ENCODE data around the gene IL18RAP. TPM values are rescaled to one million over a fixed set of nuclear protein-coding genes. Genes with fewer than 3 reads are reported as not detected.

IL18RAP gene, protein sequence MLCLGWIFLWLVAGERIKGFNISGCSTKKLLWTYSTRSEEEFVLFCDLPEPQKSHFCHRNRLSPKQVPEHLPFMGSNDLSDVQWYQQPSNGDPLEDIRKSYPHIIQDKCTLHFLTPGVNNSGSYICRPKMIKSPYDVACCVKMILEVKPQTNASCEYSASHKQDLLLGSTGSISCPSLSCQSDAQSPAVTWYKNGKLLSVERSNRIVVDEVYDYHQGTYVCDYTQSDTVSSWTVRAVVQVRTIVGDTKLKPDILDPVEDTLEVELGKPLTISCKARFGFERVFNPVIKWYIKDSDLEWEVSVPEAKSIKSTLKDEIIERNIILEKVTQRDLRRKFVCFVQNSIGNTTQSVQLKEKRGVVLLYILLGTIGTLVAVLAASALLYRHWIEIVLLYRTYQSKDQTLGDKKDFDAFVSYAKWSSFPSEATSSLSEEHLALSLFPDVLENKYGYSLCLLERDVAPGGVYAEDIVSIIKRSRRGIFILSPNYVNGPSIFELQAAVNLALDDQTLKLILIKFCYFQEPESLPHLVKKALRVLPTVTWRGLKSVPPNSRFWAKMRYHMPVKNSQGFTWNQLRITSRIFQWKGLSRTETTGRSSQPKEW
- total RNA-seq, result 0.16 TPM

DNA sequence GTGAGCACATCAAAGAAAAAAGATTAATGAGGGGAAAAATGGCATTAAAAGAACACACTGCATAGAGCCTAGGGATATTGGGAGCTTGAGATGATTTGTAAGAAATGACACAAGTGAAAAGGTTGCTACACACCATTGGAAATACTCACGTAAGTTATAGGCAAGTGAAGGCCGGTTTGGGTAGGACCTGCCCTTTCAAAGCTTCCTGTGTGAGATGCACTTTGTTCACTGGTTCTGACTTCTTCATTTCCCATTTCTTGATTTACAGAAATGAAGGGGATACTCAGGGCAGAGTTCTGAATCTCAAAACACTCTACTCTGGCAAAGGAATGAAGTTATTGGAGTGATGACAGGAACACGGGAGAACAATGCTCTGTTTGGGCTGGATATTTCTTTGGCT, at the start of gene IL18RAP:
Gene IL18RAP (plus strand): TSS at position 251 of the 400 bp plus-strand sequence. CDS start 118 bp downstream, at position 369.
- no peak for DNase-seq

DNA sequence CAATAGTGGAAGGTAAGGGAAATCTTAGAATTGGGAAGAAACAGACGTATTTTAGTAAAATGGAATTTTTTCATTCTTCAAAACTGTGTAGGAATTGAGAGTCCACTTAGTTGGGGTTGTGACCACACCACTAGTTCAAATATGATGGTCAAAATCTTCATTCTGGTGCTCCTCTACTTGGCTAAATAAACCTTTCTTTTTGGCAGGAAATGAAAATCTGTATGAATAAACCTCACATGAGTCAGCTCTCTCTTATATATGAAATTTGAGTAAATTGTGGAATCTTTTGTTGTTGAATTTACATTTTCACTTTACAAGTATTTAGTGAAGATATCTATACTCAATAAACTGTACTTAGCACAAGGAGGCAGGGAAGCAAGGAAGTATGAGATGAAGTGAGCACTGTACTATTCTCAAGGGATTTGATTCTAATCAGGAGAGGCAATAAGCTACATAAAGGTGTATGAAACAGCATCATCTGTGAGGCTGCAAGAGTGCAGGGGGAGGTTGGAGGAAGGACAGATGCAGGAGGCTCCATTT, 46.8 kb upstream of the IL18RAP start:
- no peak for DNase-seq

DNA sequence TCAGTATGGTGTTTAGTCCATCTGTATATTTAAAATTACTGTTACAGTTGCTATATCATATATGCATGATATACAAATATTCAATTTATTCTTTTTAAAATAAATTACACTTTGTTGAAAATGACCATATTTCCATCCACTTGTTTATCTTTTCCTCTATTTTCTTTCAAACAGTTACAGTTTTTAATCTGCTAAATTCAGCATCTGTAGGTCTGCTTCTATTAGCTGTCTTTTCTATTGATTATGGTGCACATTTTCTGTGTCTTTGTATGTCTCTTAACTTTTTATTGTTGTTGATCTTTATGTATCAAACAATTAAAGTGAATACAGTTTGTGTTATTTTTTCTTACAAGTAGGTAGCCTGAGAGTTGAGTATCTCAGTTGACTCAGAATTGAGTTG, 39.2 kb upstream of the IL18RAP start:
- DNase-seq, result no peak

DNA sequence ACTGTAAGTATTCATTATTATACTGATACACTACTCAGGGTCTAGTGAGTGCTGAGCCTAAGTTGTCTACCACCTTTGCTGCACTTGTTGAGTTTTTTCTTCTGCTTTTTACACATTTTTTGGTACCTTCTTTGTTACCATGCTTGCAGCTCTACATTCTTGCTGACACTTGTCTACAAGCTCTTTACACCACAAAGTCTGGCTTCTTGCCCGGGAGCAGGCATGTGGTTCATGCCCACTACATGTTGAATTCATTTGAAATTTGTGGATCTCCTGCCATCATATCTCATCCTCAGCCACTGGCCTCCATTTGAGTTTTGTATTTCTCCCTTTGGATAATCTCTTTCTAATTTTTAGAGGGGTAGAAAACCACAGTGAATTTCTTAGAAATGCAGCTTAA, 37.4 kb upstream of the IL18RAP start:
- no peak for DNase-seq

DNA sequence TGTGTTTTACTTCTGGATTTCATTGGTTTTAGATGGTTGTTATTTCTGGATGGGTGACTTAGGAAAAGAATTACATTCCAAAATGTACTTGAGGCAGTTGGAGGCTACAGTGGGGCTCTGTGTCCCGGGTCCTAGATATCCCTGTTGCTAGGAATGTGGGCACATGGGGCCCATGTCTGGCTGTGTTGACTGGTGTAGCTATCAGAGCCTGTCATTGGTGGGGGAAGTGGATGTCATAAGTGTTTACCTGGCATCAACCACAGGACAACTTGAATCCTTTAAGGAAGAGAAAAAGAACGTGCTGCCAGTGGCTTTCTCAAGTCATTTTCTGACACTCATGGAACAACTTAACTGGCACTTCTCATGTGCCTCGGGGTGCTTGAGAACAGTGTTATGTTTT, 37.0 kb upstream of the IL18RAP start:
- DNase-seq, result no peak

DNA sequence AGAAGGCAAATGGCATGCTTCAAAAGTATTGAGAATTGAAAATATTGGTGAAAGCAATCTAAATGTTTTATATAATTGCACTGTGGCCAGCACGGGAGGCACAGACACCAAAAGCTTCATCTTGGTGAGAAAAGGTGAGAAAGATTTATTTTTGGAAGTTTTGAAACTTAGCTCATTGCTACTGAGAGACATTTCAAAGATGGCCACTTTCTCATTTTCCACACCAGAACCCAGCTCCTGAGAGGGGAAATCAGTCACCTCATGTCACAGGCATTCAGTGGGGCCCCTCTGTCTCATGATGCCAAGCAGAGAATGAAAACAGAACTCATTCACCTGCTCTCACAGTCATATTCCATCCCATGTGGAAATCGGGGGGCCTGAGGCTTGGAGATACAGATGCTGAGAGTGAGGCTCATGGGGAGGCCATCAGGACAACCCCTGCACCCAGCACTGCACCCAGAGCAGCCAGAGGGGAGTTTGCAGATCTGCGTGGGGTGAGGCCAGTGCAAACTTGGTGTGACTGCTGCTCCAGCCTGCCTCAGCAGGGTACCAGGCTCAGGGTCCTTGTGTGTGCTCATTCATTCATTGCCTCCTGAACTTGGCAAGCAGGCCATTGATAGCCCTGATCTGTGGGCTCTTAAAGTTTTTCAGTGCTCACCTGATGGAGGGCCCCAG, 36.0 kb upstream of the IL18RAP start:
- no peak for DNase-seq

DNA sequence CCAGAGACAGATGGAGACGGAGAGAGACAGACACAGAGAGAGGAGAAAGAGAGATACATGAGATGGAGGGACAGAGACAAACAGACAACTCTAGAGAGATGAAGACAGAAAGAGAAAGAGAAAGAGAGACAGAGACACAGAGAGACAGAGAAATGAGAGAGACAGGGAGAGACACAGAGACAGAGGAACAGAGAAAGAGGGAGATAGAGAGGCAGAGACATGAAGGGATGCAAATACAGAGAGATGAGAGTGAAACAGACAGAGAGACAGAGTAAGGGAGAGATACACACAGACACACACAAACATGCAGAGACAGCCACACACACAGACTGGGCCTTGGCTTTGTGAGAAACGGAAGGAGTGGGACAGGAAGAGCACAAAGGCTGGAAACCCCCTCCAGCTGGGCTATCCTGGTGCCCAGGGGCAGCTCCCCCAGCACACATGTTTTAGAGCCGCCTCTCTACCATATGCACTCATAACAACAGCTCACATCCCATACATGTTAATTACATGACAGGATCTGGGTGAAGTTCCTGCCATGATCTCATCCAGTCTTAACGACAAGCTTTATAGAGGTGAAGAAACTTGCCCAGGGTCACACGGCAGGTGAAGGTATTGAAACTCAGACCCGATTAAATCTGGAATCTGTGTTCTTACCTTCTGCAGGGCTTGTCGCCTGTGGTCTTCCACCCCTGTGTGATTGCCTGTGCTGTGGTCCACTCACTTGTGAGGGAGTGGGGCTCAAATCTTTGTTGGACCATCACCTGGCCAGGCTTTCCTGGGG, 35.0 kb upstream of the IL18RAP start:
- DNase-seq, result no peak

DNA sequence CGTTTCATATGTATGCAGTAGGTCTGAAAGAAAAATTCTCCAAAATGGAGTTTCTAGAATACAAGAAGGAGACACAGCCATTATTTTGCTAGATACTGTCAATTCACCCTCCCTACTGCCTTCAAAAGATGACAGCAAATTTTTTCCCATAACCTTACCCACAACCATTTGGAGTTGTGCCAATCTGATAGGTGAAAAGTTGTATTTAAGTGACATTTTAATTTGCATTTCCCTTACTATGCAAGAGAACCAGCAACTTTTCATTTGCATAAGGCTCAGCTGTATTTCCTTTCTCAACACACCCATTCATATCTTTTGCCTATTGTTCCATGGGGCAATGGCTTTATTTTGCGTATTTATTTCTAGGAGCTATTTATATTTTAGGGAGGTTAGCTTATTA, 31.4 kb upstream of the IL18RAP start:
- no peak for DNase-seq

DNA sequence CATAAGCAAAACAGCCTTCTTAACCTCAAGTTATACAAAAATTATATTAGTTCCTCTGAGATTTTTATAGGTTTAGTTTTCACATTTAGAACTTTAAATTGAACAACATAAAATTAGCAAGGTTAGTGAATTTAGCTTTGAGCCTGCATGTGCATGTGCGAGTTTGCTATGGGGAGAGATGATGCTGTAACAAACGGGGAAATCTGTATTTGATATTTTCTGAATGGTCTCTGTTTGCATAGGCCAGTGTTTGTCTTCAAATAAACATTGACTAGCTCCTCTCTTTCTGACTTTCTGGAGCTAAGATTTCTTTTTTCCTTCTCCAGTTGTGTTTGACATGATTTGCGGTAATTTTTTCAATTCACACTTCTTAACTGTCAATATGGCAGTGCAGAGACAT, 30.9 kb upstream of the IL18RAP start:
- DNase-seq, result no peak

DNA sequence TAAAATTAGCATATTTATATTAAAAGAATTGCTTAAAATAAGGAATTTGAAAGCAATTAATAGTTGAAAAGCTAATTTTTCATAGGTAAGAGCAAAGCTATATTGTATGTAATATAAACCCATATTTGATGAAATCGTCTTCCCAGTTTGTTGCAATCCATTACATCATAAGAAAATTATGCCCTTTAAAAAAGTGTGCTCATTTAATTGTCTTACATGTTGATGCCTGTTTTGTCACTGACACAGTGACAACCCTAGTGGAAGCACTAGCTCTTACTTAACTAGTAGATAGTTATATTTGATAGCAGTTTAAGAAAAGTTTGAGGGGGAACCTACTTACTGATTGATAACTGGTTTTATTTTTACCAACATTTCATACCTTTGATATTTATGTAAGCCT, 30.0 kb upstream of the IL18RAP start:
- no peak for DNase-seq

DNA sequence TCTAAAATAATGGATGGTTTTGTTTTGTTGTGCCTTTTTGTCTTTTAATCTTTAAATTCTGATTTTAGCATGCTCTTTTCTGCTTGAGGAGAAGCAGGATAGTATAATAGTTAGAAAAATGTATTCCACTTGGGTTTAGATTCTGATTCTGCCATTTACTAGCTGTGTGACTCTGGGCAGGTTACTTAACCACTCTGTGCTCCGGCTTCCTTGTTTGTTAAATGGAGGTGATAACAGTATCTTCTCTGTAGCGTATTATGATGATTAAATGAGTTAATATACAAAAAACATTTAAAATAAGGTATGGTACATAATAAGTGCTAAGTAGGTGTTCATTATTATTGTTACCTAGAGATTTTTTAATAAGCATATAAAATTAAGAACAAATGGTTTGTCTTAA, 26.9 kb upstream of the IL18RAP start:
- no peak for DNase-seq

DNA sequence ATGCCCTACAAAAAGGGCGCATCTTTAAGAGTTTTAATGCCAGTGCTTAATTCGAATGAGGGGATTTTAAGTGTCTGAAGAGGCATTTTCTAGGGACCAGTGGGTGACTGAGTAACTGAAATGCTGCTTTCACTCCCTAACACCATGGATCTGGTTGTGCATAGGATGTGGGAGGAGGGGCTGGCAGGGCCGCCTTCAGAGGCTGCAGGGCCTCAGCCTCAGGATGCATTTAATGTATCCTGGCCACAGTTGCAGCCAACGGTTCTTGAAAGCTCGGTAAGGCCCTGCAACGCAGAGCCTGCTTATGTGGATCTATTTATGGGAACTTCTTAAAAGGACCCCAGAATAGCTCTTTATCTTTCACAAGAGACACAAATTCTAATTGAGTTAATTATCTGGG, 25.8 kb upstream of the IL18RAP start:
- no peak for DNase-seq

DNA sequence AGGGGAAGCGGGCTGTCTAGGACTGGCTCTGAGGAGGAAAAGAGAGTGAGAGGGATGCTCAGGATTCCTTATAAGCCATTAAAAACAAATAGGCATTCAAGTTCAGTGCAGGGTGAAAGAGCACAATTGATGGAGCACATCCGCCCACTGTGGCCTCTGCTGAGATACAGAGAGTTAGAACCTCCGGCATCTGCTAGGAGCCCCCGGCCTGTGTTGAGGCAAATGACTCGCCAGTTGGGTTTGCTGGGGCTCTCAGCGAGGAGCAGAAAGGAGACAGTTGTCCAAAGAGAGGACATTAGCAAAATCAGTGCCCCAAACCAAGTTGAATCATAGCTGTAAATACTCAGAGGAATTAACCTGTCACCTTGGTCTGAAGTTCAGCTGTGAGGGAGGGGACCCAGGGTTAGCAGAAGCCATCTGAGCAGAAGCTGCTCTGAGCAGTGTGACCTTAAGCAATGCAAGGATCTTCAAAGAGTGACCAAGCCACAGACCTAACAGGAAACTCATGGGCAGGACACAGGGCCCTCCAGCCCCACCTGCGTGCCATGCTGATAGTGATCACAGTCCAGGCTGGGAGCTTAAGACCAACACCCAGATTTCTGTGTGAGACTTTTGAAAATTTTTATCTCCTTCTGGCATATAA, 23.3 kb upstream of the IL18RAP start:
- DNase-seq, result no peak

DNA sequence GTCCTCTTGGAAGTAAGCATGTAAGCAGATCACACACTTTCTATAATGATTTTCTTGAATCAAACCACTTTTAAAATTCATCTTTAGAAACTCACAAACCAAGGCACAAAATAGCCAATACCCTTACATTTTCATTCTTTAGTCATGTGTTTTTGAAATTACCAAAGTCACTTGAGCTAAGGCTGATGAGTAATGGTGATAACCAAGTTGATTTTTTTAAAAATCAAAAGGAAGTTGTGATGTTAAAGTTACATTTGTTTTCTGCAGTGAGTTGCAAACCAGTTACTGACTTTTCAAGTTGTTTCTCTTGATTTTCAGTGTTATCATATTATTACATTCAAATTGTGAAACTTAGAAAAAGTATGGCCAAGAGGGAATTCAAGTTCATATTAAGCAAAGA, 21.5 kb upstream of the IL18RAP start:
- DNase-seq, result no peak

DNA sequence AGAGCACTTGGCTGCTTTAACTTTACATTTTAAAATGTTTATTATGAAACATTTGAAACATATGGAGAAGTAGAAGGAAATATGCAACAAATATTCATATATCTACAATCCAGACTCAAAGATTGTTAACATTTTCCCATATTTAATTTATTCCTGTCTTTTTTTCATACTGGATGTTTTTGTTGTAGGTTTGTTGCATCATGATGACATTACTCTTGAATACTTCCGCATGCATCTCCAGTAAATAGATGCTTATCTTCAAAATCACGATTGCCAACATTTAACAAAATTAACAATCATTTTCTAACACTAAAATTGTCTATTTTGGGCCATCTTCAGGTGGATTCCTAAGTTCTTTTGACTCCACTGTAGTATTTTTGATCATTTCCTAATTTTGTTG, 21.1 kb upstream of the IL18RAP start:
- no peak for DNase-seq

DNA sequence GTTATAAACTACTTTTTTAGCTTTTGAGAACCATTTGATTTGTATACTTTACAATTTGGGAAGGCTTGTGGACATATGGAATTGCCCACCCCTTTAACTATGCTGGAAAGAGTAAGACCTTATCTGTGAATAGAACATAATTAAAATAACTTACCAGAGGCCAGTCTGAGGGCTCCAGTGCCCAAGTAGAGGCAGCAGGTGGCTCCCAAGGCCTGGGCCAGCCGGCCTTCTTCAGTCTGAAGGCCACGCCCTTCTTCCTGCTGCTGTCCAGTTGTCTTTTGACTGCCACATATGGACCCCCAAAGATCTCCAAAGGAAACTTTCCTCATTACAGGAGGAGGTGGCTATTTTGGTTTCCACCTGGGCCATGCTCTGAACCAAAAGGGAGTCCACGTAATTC, 12.0 kb upstream of the IL18RAP start:
- no peak for DNase-seq

DNA sequence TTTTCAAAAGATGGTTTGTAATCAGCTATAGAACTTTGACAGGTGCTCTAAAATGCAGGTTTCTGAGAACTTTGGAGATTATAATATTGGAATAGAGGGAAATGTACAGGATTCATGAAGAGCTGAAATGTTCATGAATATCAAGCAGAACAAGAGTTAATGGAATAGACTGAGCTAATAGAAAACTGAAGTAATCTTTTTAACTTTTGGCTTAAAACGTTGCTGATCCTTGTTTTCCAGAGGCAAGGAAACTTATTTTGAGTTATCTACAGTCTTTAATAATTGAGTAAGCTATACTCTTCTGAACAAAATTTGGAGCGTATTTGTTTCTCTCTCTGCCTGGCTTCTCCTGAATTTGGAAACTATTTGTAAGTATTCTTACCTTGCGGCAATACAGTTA, 10.8 kb upstream of the IL18RAP start:
- no peak for DNase-seq

DNA sequence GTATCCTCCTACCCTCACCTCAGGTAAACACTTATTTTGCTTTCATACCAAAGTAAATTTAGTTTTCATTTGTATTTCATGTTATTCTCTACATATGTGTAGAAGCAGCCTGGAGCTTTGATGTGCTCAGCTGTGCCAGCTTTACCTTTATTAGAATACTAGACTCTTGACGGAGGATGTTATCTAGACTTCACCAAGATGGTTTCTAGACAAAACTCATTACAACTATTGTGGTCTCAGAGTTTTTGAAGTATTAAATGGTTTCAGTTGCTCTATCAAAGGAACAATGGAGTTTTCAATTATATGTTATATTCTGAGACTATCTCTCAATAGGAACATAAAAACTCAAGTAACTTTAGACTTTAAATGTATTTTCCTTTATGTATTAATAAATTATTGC, 5.0 kb upstream of the IL18RAP start:
- no peak for DNase-seq

DNA sequence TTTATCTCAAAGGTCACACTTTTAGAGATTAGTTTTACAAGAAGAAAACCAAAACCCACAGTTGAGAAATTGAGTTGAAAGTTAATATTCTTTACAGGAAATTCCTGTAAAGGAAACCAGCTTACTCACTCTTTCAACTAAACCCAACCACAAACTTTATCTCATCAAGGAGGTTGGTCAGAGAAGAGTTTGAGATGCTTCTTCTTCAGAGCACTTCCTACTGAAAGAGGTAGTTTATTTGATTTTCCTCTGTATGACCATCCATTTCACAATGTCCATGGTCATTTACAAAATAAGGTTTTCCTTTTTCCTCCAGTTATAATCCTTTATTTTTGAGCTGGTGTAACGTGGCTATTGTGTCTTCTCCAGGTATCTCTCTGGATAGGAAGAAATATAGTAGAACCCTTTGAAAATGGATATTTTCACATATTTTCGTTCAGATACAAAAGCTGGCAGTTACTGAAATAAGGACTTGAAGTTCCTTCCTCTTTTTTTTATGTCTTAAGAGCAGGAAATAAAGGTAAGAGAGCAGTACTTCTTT, 4.5 kb upstream of the IL18RAP start:
- no peak for DNase-seq

DNA sequence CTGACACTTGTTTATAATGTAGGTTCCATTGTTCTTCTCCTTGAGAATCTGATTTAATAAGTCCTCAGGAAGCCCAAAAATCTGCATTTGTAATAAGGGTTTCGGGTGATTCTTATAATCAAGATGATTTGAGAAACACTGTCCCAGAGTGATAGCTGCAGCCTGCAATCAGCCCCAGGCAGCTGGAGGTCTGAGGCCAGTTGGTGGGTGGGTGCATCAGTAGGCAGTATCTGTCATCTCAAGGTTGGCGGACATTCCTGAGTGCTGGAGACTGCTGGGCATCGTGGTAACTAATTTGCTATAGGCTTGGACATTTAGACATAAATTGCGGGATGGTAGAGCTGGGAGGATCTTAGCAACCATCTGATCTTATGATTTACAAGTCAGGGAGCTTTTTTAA, 2.7 kb upstream of the IL18RAP start:
- DNase-seq, result no peak

DNA sequence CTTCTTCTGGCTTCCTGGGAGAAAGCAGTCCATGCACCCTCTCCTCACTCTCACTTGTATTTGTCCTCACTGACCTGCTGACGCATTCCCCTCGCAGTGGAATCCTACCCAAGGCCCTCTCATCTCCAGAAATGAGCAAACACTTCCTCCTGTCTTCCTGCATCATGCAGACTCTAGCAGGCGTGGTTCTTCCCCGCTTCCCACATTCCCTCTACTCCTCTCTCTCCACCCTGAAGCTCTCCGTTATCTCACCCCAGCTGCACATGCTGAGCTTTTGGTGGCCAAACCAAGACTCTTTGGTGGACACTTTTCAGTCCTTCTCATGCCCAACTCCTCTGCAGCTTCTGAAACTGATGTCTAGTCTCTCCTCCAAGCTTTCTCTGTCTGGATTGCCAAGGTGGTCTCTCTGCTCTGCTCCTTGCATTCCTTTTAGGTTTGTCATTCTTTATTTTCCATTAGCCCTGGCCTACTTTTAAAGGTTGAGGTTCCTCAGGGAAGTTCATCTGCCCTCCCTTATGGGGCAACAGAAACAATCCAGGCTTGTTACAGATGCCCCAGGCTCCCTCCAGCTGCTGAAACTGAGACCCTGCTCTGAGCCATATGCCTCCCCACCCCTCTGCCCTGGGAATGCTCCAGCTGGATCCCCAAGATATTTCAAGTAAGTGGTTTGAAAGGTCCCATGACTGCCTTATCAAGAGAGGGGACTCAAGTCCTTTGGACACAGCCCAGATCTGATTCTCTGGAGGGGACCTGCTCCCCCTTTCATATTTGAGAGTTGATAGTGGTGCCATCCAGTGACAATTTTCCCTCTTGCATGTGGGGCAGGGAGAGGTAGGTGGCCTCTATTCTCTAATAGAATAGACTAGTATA, 835 bp upstream of the IL18RAP start:
- no peak for DNase-seq
